Mammary epithelial cell (primary cell): Measurements from ENCODE around the gene CAGE1.
"Not testable (repeated sequence)": the region's sequence is repeated elsewhere in the genome, so short reads cannot be mapped to it uniquely, and the experiment has no call there.

Source experiments
- EZH2 ChIP-seq: IDR thresholded peaks from 2 replicates; pipeline ENCODE4 v1.6.1; 2012; ENCODE audit warnings: low read length, inconsistent platforms, borderline replicate concordance
- TF ChIP-seq, protein P1 (sequence below), 2 donors: IDR thresholded peaks in 1 of 2; conservative IDR thresholded peaks in 1 of 2; 2 replicates each; pipeline ENCODE4 v1.5.1; 2011 to 2012; ENCODE audit warnings: inconsistent platforms in 2 of 2, low read length in 2 of 2, mild to moderate bottlenecking in 2 of 2, control low read depth in 1 of 2, low read depth in 1 of 2; ENCODE audit not compliant: insufficient read depth in 1 of 2; ENCODE audit errors: extremely low read depth in 1 of 2

DNA sequence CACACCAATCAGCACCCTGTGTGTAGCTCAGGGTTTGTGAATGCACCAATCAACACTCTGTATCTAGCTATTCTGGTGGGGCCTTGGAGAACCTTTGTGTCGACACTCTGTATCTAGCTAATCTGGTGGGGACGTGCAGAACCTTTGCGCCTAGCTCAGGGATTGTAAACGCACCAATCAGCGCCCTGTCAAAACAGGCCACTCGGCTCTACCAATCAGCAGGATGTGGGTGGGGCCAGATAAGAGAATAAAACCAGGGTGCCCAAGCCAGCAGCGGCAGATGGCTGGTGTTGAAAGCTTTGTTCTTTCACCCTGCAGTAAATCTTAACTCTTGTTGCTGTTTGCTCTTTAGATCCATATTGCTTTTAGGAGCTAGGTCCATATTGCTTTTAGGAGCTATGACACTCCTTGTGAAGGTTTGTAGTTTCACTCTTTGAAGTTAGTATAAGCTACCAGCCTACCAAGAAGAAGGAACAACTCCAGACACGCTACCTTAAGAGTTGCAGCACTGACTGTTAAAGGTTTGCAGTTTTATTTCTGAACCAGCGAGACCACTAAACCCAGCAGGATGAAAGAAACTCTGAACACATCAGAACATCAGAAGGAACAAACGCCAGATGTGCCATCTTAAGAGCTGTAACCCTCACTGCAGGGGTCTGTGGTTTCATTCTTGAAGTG, 44.6 kb downstream of the CAGE1 start:
- TF ChIP-seq, protein P1, sequence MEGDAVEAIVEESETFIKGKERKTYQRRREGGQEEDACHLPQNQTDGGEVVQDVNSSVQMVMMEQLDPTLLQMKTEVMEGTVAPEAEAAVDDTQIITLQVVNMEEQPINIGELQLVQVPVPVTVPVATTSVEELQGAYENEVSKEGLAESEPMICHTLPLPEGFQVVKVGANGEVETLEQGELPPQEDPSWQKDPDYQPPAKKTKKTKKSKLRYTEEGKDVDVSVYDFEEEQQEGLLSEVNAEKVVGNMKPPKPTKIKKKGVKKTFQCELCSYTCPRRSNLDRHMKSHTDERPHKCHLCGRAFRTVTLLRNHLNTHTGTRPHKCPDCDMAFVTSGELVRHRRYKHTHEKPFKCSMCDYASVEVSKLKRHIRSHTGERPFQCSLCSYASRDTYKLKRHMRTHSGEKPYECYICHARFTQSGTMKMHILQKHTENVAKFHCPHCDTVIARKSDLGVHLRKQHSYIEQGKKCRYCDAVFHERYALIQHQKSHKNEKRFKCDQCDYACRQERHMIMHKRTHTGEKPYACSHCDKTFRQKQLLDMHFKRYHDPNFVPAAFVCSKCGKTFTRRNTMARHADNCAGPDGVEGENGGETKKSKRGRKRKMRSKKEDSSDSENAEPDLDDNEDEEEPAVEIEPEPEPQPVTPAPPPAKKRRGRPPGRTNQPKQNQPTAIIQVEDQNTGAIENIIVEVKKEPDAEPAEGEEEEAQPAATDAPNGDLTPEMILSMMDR (conservative IDR thresholded peaks at IDR 0.05 in 1 of 2, IDR thresholded peaks at IDR 0.05 in 1 of 2; ENCODE audit: extremely low read depth in 1 of 2, insufficient read depth in 1 of 2, low read depth in 1 of 2, low read length in 2 of 2): not testable (repeated sequence)
- TF ChIP-seq EZH2: not testable (repeated sequence)
